Measurements from ENCODE around the gene CACNA1C.

CACNA1C gene

GRCh38 chr12:2627076-2627834, 574.5 kb downstream of the CACNA1C start:
- no peak for DNase-seq (ENCODE audit: low spot score)

GRCh38 chr12:2627835-2628191, 575.0 kb downstream of the CACNA1C start:
- no peak for DNase-seq (ENCODE audit: low spot score)

- DNase-seq (ENCODE audit: low spot score), result no peak
These were observed 575.6 kb downstream of the CACNA1C start for GRCh38 chr12:2628401-2628800.

- no peak for DNase-seq (ENCODE audit: low spot score)
These were observed 576.3 kb downstream of the CACNA1C start for GRCh38 chr12:2629051-2629450.

- no peak for DNase-seq (ENCODE audit: low spot score)
These were observed 579.0 kb downstream of the CACNA1C start for GRCh38 chr12:2631653-2632350.

GRCh38 chr12:2633176-2633824, 580.5 kb downstream of the CACNA1C start:
- DNase-seq (ENCODE audit: low spot score), result no peak

GRCh38 chr12:2633825-2634200, 581.0 kb downstream of the CACNA1C start:
- DNase-seq (ENCODE audit: low spot score), result no peak

- no peak for DNase-seq (ENCODE audit: low spot score)
These were observed 581.7 kb downstream of the CACNA1C start for GRCh38 chr12:2634471-2634870.

- DNase-seq (ENCODE audit: low spot score), result no peak
These were observed 584.1 kb downstream of the CACNA1C start for GRCh38 chr12:2636741-2637340.

- DNase-seq (ENCODE audit: low spot score), result no peak
These were observed 584.6 kb downstream of the CACNA1C start for GRCh38 chr12:2637371-2637770.

GRCh38 chr12:2638273-2639019, 585.7 kb downstream of the CACNA1C start:
- DNase-seq (ENCODE audit: low spot score), result no peak

GRCh38 chr12:2639020-2639298, 586.2 kb downstream of the CACNA1C start:
- DNase-seq (ENCODE audit: low spot score), result no peak

- DNase-seq (ENCODE audit: low spot score), result no peak
These were observed 587.5 kb downstream of the CACNA1C start for GRCh38 chr12:2640281-2640680.

GRCh38 chr12:2640709-2641108, 587.9 kb downstream of the CACNA1C start:
- peak; percentile 28 for DNase-seq (ENCODE audit: low spot score)

- no peak for DNase-seq (ENCODE audit: low spot score)
These were observed 588.4 kb downstream of the CACNA1C start for GRCh38 chr12:2641207-2641606.

GRCh38 chr12:2641761-2642160, 589.0 kb downstream of the CACNA1C start:
- no peak for DNase-seq (ENCODE audit: low spot score)

GRCh38 chr12:2642176-2642892, 589.5 kb downstream of the CACNA1C start:
- no peak for DNase-seq (ENCODE audit: low spot score)

GRCh38 chr12:2642896-2643425, 590.2 kb downstream of the CACNA1C start:
- no peak for DNase-seq (ENCODE audit: low spot score)

GRCh38 chr12:2643576-2644135, 590.9 kb downstream of the CACNA1C start:
- DNase-seq (ENCODE audit: low spot score), result no peak

- no peak for DNase-seq (ENCODE audit: low spot score)
These were observed 592.1 kb downstream of the CACNA1C start for GRCh38 chr12:2644683-2645405.
